ENCODE data around the gene PCNX4. TPM values are rescaled to one million over a fixed set of nuclear protein-coding genes. Genes with fewer than 3 reads are reported as not detected.

Gene PCNX4
- total RNA-seq, 1 experiment from 2014 or later, result 117 TPM

GRCh38 chr14:60214415-60215126, 122.8 kb downstream of the PCNX4 start:
- no peaks in the 10 kb centered on the region for H3K36me3 ChIP-seq (ENCODE audit: low read depth, low read length)
- H3K4me2 ChIP-seq (ENCODE audit: low read length), result no peak overlapping the region
- no peaks in the 10 kb centered on the region for H3K9me3 ChIP-seq (ENCODE audit: low read length)
- H3K9ac ChIP-seq (ENCODE audit: low read length), result no peak overlapping the region
- ATAC-seq (no peak), DNase-seq (no peak)
- H3F3A ChIP-seq (ENCODE audit: low read length, unreplicated experiment), result no peaks in the 10 kb centered on the region
- no peaks in the 10 kb centered on the region for H3K79me2 ChIP-seq (ENCODE audit: low read length)
- 0 out of 2 replicates have a peak, but pooled peaks cover 3% of the 10 kb centered on the region for H3K9me2 ChIP-seq (replicated peaks; ENCODE audit: low read length)
- H3K4me1 ChIP-seq (ENCODE audit: insufficient read depth, low read length), result no peaks in the 10 kb centered on the region
- BruUV-seq (replicated peaks), result no TSS peak
- intact Hi-C loops (cut with micrococcal nuclease), result no loop called here
- H4K20me1 ChIP-seq (ENCODE audit: low read length), result no peaks in the 10 kb centered on the region
- ChIA-PET CTCF (no interaction called here), POLR2A (ENCODE audit: unreplicated experiment) (no interaction called here)
- H3K27ac ChIP-seq (ENCODE audit: low read length), result no peak overlapping the region
- no peak overlapping the region for H3K4me3 ChIP-seq (ENCODE audit: low read length)
- no peaks in the 10 kb centered on the region for H3K27me3 ChIP-seq (ENCODE audit: low read length)
- H2AFZ ChIP-seq (ENCODE audit: low read length), result no peak overlapping the region
- no peak for TF ChIP-seq EZH2 (IDR thresholded peaks at IDR 0.05; ENCODE audit: low read length, unreplicated experiment)
- TF ChIP-seq EZH2phosphoT487 (IDR thresholded peaks at IDR 0.05; ENCODE audit: borderline replicate concordance, low read length), result no peak
- TF ChIP-seq CTCF (conservative IDR thresholded peaks at IDR 0.05; ENCODE audit: low read depth, low read length), result no peak

- intact Hi-C loops (cut with micrococcal nuclease), result no loop called here
- H3K79me2 ChIP-seq (ENCODE audit: low read length), result no peaks in the 10 kb centered on the region
- no peak overlapping the region for H3K27ac ChIP-seq (ENCODE audit: low read length)
- ChIA-PET POLR2A (ENCODE audit: unreplicated experiment) (no interaction called here), CTCF (no interaction called here)
- no peaks in the 10 kb centered on the region for H3F3A ChIP-seq (ENCODE audit: low read length, unreplicated experiment)
- H3K27me3 ChIP-seq (ENCODE audit: low read length), result no peaks in the 10 kb centered on the region
- H3K4me3 ChIP-seq (ENCODE audit: low read length), result no peak overlapping the region
- TF ChIP-seq CTCF (conservative IDR thresholded peaks at IDR 0.05; ENCODE audit: low read depth, low read length), result no peak
- no peak for TF ChIP-seq EZH2 (IDR thresholded peaks at IDR 0.05; ENCODE audit: low read length, unreplicated experiment)
- no peak for TF ChIP-seq EZH2phosphoT487 (IDR thresholded peaks at IDR 0.05; ENCODE audit: borderline replicate concordance, low read length)
- H4K20me1 ChIP-seq (ENCODE audit: low read length), result no peaks in the 10 kb centered on the region
- H3K9me2 ChIP-seq (replicated peaks; ENCODE audit: low read length), result 0 out of 2 replicates have a peak, but pooled peaks cover 3% of the 10 kb centered on the region
- H3K4me1 ChIP-seq (ENCODE audit: insufficient read depth, low read length), result no peaks in the 10 kb centered on the region
- no peak overlapping the region for H3K9ac ChIP-seq (ENCODE audit: low read length)
- no peak overlapping the region for H2AFZ ChIP-seq (ENCODE audit: low read length)
- ATAC-seq (no peak), DNase-seq (no peak)
- no peaks in the 10 kb centered on the region for H3K36me3 ChIP-seq (ENCODE audit: low read depth, low read length)
- BruUV-seq (replicated peaks), result no TSS peak
- H3K4me2 ChIP-seq (ENCODE audit: low read length), result no peak overlapping the region
- H3K9me3 ChIP-seq (ENCODE audit: low read length), result no peaks in the 10 kb centered on the region
These were observed 123.4 kb downstream of the PCNX4 start for GRCh38 chr14:60215127-60215444.

GRCh38 chr14:60215520-60216420, 124.0 kb downstream of the PCNX4 start:
- intact Hi-C loops (cut with micrococcal nuclease), result no loop called here
- Histone ChIP-seq H2AFZ (ENCODE audit: low read length) (no peak overlapping the region), H3K9me2 (replicated peaks; ENCODE audit: low read length) (0 out of 2 replicates have a peak, but pooled peaks cover 3% of the 10 kb centered on the region), H3K27me3 (ENCODE audit: low read length) (no peaks in the 10 kb centered on the region), H3K36me3 (ENCODE audit: low read depth, low read length) (no peaks in the 10 kb centered on the region), H3K4me3 (ENCODE audit: low read length) (no peak overlapping the region), H3K27ac (ENCODE audit: low read length) (no peak overlapping the region), H3F3A (ENCODE audit: low read length, unreplicated experiment) (no peaks in the 10 kb centered on the region), H3K4me1 (ENCODE audit: insufficient read depth, low read length) (no peaks in the 10 kb centered on the region), H3K79me2 (ENCODE audit: low read length) (no peaks in the 10 kb centered on the region), H3K4me2 (ENCODE audit: low read length) (no peak overlapping the region), H4K20me1 (ENCODE audit: low read length) (no peaks in the 10 kb centered on the region), H3K9ac (ENCODE audit: low read length) (no peak overlapping the region), H3K9me3 (ENCODE audit: low read length) (no peaks in the 10 kb centered on the region)
- no TSS peak for BruUV-seq (replicated peaks)
- no peak for TF ChIP-seq EZH2phosphoT487 (IDR thresholded peaks at IDR 0.05; ENCODE audit: borderline replicate concordance, low read length)
- no peak for TF ChIP-seq CTCF (conservative IDR thresholded peaks at IDR 0.05; ENCODE audit: low read depth, low read length)
- no peak for TF ChIP-seq EZH2 (IDR thresholded peaks at IDR 0.05; ENCODE audit: low read length, unreplicated experiment)
- no peak for ATAC-seq
- no peak for DNase-seq
- POLR2A ChIA-PET (ENCODE audit: unreplicated experiment), result no interaction called here
- CTCF ChIA-PET, result no interaction called here

All from PC-3 (cell line).